Spleen (tissue), 7 donors: ENCODE results near the gene CCDC154.

Experiments
- CTCF ChIP-seq, 11 experiments: fragments of 200-600 bp in 7 of 11; fragments of 450-650 bp in 4 of 11; sonication (generic) in 4 of 11; IDR thresholded peaks in 8 of 11; conservative IDR thresholded peaks in 3 of 11; 1 replicate in 7 of 11; 2 replicates in 4 of 11; pipeline versions ENCODE4 v1.4.0 to v1.8.0; 2016 to 2021; ENCODE audit warnings: antibody characterized with exemption in 11 of 11, inconsistent platforms in 4 of 11, mild to moderate bottlenecking in 1 of 11
- POLR2A ChIP-seq, 3 donors: fragments of 450-650 bp; IDR thresholded peaks; one replicate each; pipeline ENCODE4 v1.5.1; 2017; ENCODE audit warnings: antibody characterized with exemption in 3 of 3, mild to moderate bottlenecking in 1 of 3
- donor health status: DM: no; HTN: no; CAD: no; lungs with moderate emphysema.
- donor health status: DM: no; HTN: no; CAD: no.
- donor health status: DM: no; HTN: no; CAD: no.

- TF ChIP-seq POLR2A (IDR thresholded peaks at IDR 0.05) (no peak), CTCF (IDR thresholded peaks at IDR 0.05 in 8 of 11, conservative IDR thresholded peaks at IDR 0.05 in 3 of 11) (no peak)
Measured at GRCh38 chr16:1430214-1430758, 14.1 kb downstream of the CCDC154 start.
